H4 (cell line): Measurements from ENCODE around the gene CACNA1G. TPM values are rescaled to one million over a fixed set of nuclear protein-coding genes. Genes with fewer than 3 reads are reported as not detected.

Experiments
- DNase-seq: peaks from one replicate; pipeline ENCODE4 v3.0.0-alpha.2; 2015; ENCODE audit warnings: low spot score
- total RNA-seq: library from RNA; depleted of rRNA; stranded (reverse); fragments of >200 nt; shearing (Covaris generic); gene quantifications from 2 replicates; pipeline ENCODE4 v1.2.3, GENCODE V29; 2014

The CACNA1G gene
- total RNA-seq, 1 experiment from 2014 or later, result 0.97 TPM

- peak; percentile 44 for DNase-seq
These were observed 26.8 kb upstream of the CACNA1G start for GRCh38 chr17:50533720-50534148.

- DNase-seq, result no peak
These were observed 26.1 kb upstream of the CACNA1G start for GRCh38 chr17:50534222-50534978.

- no peak for DNase-seq
These were observed 25.6 kb upstream of the CACNA1G start for GRCh38 chr17:50534979-50535326.

- DNase-seq, result no peak
These were observed 25.1 kb upstream of the CACNA1G start for GRCh38 chr17:50535407-50535806.

- DNase-seq, result no peak
These were observed 23.6 kb upstream of the CACNA1G start for GRCh38 chr17:50536683-50537646.

GRCh38 chr17:50537721-50538548, 22.6 kb upstream of the CACNA1G start:
- no peak for DNase-seq

- DNase-seq, result no peak
These were observed 21.7 kb upstream of the CACNA1G start for GRCh38 chr17:50538549-50539410.

- DNase-seq, result no peak
These were observed 20.6 kb upstream of the CACNA1G start for GRCh38 chr17:50539762-50540559.

- no peak for DNase-seq
These were observed 19.7 kb upstream of the CACNA1G start for GRCh38 chr17:50540560-50541401.

- DNase-seq, result no peak
These were observed 19.2 kb upstream of the CACNA1G start for GRCh38 chr17:50541402-50541715.

- peak; percentile 63 for DNase-seq
These were observed 18.5 kb upstream of the CACNA1G start for GRCh38 chr17:50541716-50542688.

GRCh38 chr17:50542795-50543774, 17.4 kb upstream of the CACNA1G start:
- DNase-seq, result no peak

- no peak for DNase-seq
These were observed 16.0 kb upstream of the CACNA1G start for GRCh38 chr17:50544516-50544915.

- DNase-seq, result no peak
These were observed 15.2 kb upstream of the CACNA1G start for GRCh38 chr17:50545311-50545710.

GRCh38 chr17:50546701-50547034, 13.8 kb upstream of the CACNA1G start:
- DNase-seq, result no peak

- DNase-seq, result peak; percentile 86
These were observed 13.3 kb upstream of the CACNA1G start, which contains the start of gene SPATA20 for GRCh38 chr17:50547035-50547735. SPATA20 (plus strand) TSS chr17:50547174; CDS start chr17:50547209, 35 bp downstream.
